Sciatic nerve (tissue), 2 donors: ENCODE measurements around the gene ADGRL1. TPM values are rescaled to one million over a fixed set of nuclear protein-coding genes. Genes with fewer than 3 reads are reported as not detected.

ENCODE experiments used
- ATAC-seq: fragments of 200-7000 bp; cut with Tn5 transposase; one replicate; pipeline ENCODE4 v1.9.1; 2020; ENCODE audit warnings: mild to moderate bottlenecking, moderate library complexity
- DNase-seq: peaks from one replicate; pipeline ENCODE4 v3.0.0-alpha.2; 2020; ENCODE audit warnings: low spot score
- intact Hi-C: fragments of 100-400 bp; cut with DNase I; formaldehyde crosslinking; loops from one replicate; pipeline ENCODE4 v1.14.2; 2022
- total RNA-seq: library from RNA; stranded (reverse); fragmentation: NEBNext Ultra II Directional; extraction: Animal tissue kit (Norgen Biotek cat#: 25700); gene quantifications from one replicate; pipeline ENCODE4 v1.2.1, GENCODE V29; 2021
- donor health status: DM: no; HTN: no; CAD: no.
- donor health status: DM: no; HTN: no; CAD: no.

The ADGRL1 gene
- total RNA-seq, 1 donor from 2014 or later: 11.8 TPM

DNA sequence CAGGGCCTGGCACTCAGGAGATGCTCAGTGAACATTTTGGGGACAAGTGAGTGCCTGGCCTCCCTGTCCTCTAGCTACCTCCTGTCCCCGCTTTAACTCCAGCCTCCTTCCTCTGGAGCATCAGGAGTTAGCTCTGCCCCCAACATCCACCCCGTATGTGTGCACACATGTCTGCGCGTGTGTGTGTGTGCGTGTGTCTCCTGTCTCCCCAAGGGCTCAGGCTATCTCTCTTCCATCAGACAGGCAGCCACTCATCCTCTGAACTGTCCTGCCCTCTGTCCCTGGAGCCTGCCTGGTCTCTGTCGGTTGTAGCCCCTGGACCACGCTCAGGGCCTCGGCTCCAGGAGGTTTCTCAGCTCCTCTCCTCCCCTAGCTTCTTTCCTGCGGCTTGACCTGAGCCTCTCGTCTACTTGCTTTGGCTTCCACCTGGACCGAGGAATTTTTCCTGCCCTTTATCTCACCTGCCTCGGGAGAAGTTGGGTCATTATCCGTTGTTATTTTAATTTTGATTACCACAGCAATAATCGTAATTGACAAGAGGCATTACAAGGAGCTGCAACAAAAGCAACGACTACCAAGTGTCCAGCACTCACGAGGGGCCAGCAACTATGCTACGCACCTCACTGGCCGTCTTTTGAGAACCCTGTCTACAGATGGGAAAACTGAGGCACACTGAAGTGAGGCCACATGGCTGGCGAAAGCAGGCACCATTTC is 37.6 kb downstream of the ADGRL1 start:
- no peak for DNase-seq
- ATAC-seq: no peak
- intact Hi-C loops: no loop called here

DNA sequence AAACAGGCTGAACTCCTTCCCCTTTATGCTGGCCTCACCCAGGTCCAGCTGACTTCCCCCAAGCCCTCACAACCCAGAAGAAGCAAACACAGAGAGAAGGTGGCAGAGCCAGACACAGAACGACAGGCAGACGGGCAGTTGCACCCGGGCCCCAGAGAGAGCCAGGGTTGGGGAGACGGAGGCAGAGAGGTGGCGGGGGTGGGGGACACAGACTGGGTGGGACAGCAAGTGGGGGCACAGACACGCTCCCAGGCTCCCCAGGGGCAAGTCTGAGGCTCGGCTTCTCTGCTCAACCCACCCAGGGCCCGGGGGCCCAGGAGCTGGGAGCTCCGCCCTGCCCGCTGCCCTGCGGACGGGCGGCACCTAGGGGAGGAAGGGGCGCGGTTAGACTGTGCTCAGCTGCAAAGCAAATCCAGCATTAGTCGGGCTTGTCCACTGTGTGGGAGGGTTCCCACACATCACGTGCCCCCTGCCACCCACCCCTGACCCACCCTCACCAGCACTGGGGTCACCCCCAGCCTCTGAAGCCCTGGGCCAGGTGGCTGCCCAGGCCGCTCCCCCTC is 38.3 kb downstream of the ADGRL1 start:
- no peak for DNase-seq
- intact Hi-C loops: no loop called here
- peak; percentile 59 for ATAC-seq

DNA sequence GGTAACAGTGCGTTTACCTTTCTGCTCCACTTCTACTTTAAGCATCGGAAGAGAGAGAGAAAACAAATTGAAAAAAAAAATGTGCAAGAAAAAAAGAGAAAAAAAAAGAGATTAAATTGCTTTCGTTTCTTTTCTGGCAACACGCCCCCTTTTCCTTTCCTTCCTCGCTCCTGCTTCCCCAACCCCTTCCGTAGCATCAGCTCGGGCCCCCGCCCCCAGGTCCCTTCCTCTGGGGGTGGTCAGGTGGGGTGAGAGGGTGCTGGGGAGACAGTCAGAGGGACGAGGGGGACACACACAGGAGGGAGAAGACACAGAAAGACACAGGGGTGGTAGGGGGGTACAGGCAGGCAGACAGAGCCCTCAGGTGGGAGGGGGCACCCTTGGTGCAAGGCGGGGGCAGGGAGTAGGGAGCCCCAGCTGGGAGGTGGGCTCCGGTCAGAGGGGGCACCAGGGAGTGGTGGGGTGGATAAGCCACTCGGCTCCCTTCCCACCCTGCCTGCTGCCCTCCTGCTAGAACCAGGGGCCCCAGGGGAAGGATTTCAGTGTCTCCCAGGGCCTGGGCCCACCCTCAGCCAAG is 38.9 kb downstream of the ADGRL1 start:
- DNase-seq (no peak), ATAC-seq (peak; percentile 4)
- intact Hi-C loops: no loop called here

DNA sequence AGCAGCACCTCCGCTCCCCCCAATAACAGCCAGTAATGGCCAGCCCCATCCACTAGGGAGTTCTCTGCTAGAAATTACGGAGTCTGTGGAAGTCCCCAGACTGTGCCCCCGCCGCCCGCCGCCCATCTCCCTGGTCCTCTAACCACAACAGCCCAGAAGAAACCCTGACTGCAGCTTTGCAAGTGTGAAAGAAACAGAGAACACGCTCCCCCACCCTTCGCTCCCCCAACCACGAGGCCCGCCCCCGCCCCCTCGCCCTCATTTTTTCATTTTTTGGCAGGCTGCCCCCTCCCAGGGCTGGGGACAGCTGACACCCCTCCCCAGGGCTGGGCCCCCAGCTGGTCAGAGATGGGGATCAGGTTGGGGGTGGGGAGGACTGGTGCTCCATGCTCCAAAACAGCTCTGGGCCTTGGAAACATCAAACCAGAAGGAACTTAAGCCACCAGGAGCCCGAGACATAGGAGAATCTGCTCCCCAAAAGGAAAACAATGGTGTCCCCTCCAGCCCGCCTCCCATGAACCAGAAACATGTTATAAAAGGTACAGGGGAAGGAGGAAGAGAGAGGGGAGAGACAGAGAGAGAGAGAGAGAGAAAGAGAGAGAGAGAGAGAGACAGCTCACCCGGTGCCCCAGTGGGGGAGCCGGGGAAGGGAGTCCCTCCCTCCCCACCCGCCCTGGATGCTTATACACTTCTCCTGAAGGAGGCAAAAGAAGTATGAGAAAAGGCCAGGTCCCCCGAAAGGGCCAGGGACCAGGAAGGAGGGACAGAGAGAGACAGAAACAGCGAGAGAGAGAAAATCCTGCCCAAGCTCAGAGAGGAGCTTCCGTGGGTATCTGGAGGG is 39.8 kb downstream of the ADGRL1 start:
- DNase-seq (no peak), ATAC-seq (no peak)
- intact Hi-C loops: no loop called here

DNA sequence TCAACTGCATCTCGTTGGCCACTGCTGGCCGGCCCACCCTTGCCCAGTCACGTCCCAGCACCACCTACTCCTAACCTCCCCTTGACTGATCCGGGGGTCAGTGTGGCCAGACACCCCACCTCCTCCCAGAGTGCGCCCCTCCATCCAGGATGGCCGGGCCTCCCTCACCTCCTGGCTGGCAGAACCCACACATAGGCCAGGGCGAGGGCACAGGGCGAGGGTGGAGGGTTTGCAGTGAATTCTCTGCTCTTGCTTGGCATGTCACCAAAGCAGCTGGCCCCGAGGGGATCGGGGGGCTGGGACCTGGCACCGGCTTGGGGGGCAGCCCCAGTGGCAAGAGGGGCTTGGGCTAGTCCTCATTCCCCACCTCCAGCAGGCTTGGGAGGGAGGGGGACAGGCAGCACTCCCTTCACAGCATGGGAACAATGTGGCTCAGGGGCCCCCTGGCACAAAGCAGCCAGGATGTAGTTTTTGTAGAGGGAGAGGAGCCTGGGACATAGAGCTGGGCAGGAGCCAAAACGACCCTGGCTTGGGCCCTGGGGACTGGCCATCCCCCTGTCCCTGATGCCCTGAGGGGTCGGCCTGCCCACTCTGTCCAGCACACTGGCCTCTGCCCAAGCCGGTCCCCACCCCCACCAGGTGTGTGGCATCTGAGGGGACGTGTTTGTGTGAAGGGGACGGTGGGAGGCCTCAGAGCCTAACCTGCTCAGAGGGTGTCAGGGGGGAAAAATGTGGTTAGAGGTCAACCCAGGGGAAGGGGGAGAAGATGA is 41.1 kb downstream of the ADGRL1 start:
- ATAC-seq (no peak), DNase-seq (no peak)
- intact Hi-C loops: no loop called here

DNA sequence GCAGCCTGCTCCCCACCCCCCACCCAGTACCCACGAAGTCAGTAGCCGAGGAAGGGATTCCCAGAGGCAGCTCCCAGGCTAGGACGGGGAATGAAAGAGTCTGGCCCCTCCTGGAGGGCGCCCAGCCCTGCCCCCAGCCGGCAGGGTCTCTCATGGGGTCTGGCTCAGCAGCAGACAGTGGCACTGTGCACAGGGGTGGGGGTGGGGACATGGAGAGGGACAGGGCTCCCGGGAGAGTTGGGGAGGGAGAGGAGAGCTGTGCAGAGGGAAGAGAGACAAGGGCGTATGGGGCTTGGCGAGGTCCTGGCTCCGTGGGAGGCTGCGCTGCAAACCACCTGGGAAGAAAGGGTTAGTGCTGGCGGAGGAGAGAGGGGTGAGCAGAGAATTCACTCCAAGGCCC is 41.9 kb downstream of the ADGRL1 start:
- no peak for ATAC-seq
- intact Hi-C loops: no loop called here

DNA sequence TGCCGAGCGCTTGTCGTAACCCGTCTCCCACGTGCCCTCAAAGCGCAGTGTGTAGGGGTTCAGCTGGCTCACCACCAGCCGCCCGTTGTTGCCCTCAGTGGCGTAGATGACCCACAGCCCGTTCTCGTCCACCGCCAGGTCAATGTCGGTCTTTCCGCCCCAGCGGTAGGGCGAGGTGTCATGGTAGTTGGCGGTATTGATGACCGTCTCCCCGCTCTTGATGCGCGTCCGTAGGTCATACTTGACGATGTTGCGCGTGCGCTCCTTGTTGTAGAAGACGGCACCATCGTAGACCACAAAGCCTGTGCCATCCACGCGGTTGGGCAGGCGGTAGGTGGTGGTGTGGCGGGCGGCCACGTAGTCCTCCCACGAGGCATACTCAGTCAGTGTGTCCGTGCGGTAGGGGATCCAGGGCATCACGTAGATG is 43.1 kb downstream of the ADGRL1 start:
- intact Hi-C loops: no loop called here
- ATAC-seq: no peak
- no peak for DNase-seq

More for the DNA sequence above, 41.9 kb downstream of the ADGRL1 start:
- DNase-seq: no peak

DNA sequence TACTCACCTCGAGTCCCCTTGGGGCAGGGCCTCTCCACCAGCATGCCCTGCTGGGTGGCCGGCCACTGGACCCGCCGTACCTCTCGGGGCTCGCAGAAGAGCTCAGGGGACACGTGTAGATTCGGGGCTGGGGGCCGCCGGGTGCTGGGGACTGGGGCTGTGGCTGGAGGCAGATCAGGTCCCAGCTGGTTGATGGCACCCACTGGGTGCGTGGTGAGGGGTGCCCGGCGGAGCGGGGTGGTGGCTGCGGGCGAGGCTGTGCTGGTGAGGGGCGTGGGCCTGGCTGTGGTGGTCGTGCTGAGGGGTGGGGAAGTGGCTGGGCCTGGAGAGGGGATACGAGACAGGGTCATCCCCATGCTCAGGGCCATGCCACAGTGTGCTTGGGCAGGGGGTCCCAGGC is 44.7 kb downstream of the ADGRL1 start:
- ATAC-seq (no peak), DNase-seq (no peak)
- intact Hi-C loops: no loop called here

DNA sequence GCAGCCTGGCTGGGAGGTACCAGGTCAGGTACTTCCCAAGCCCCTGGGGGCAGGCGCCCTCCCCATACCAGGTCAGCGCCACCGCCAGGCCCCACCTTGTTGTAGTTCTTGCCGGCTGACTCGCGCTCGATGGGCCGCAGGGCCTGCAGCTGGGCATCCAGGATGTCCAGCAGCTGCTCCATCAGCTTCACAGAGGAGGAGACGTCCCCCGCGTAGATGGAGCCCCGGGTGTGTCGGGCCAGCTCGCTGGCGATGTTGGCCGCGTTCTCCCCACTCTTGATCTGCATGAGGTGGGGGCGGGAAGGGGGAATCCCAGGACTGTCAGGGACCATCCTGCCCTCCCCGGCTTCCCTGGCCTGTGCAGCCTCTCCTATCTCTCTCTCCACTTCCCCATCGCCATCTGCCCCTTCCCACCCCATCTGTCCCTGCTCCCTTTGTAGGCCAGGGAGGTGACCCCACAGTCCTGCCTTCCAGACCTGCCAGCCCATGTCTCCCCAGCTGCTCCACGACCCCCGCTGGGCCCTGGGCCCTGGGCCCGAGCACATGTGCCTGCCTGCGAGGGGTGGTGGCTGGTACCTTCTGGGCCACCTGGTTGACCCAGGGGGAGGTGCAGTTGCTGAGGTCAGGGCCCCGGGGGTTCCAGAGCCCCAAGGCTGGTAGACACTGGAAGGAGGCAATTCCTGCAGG is 45.8 kb downstream of the ADGRL1 start:
- ATAC-seq: no peak
- intact Hi-C loops: no loop called here
- DNase-seq: no peak

DNA sequence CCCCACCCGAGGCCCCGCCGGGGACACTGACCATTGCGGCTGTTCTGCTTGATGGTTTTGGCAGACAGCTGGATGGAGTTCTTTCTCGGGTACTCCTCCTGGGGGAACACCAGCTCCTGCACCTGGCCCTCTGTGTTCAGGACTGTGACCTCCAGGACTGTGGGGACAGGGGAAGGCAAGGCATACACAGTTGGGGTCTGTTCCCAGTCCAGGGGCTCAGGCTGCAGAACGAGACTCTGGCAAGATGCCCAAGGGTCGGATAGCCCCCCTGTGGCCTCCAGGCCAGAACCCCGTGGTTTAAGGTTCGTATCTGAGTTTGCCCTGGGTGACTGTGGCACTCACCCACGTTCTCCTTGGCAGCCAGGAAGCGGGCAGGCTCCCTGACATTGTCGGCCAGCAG is 46.9 kb downstream of the ADGRL1 start:
- intact Hi-C loops: no loop called here
- ATAC-seq (no peak), DNase-seq (no peak)

DNA sequence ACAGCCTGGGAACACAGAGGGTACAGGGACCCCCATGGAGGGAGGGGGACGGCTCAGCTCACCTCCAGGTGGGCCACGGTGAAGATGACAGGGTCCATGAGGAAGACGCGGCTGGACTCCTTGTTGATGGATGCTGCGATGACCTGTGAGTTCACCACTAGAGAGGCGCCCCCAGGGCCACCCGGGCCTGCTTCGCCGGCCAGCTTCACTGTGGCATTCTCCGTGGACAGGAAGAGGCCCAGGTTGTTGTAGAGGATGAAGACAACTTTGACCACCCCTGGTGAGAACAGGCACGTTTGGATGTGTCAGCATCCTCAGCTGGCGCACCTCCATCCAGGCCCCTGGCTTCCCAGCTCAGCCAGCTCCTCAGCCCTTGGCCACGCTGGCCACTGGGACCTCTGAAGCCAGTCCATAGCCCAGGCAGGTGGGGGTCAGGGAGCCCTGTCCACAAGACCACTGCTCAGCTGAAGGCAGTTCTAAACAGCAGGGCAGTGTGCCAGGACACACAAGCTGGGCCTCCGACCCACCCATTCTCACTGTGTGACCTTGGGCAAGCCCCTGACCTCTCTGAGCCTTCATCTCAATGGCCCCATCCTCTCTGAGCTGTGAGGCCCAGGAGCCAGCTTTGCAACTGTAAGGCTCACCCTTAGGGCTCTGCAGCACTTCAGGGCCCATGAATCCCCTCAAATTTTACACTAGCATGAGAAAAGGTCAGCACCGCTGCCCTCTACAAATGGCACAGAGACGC is 47.5 kb downstream of the ADGRL1 start:
- ATAC-seq (no peak), DNase-seq (no peak)
- intact Hi-C loops: no loop called here

DNA sequence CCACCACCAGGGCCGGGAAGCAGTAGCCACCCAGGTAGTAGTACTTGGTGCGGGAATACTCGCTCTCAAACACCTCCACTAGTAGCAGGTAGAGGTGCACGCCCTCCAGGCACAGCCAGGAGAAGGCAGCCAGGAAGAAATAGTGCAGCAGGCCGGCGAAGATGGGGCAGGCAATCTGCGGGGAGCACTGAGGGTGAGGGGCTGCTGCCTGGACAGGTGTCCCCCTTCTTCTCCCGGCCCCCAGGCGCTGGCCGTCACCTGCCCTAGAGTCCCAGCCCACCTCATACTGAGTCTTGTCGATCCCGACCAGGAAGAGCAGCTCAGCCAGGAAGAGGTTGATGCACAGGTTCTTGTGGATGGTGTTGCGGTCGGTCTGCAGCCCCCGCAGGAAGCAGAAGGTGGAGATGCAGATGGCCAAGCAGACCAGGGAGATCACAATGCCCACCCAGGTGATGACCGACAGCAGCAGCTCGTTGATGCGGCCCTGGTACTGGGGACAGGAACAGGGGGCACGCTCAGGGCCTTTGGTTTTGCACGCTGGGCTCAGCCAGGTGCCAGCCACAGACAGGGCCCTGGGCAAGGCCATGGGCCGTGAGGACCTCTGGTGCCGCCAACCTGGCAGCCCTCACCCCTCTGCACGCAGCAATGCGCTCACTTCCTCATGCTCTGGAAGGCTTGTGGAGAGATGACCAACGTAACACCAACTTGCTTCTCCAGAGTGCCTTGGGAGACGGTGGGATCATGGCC is 48.8 kb downstream of the ADGRL1 start:
- intact Hi-C loops: no loop called here
- DNase-seq (no peak), ATAC-seq (no peak)

DNA sequence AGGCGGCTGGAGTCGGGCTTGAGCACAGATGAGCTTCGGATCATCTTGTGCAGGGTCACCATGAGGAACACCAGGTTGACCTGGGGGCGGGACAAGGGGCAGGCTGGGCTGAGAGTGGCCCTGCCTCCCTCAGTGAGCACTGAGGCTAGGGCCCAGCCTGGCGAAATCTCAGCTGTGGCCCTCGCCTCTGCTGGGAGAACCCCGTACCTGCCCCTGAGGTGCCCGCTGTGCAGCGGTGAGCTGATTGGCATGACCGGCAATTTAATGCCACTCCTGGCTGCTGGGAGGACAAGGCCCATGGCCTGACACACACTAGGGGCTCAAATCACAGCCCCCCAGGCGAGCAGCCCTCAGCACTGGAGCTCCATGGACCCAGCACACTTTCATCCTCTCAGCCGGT is 49.8 kb downstream of the ADGRL1 start:
- no peak for ATAC-seq
- DNase-seq: no peak
- intact Hi-C loops: no loop called here

DNA sequence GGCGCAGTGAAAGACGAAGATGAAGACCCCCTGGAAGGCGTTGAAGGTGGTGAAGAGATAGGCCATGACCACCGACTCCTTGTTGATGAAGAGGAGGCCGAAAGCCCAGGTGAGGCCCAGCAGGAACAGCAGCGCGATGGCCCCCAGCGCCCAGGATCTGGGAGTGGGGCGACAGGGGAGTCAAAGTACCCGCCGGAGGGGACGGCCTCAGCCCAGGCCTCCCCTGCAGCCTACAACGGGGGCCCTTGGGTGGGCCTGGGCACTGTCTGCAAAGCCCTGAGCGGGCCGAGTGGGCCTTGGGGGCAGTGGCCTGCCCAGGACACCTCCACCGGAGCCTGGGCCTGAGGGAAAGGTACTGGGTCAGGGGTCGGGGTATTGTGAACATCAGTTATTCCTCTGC is 50.6 kb downstream of the ADGRL1 start:
- intact Hi-C loops: no loop called here
- ATAC-seq (no peak), DNase-seq (no peak)

DNA sequence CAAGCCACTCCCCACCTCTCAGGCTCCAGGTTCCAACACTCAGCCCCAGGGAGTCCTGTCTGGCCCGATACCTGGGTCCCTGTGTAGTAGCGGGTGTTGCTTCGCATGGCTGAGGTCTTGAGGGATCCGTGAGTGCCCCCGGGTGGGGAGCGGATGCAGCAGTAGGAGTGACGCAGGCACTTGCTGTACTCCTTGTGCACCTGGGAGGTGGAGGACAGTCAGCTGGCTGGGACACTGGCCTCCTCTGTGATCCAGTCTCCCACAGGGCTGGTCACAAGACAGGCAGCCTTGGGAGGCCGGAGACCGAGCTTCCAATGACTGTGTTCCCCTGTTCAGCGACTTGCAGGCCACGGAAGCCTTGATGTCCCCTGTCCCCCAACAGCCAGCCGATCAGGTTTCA is 53.3 kb downstream of the ADGRL1 start:
- intact Hi-C loops: no loop called here
- no peak for ATAC-seq
- DNase-seq: no peak

DNA sequence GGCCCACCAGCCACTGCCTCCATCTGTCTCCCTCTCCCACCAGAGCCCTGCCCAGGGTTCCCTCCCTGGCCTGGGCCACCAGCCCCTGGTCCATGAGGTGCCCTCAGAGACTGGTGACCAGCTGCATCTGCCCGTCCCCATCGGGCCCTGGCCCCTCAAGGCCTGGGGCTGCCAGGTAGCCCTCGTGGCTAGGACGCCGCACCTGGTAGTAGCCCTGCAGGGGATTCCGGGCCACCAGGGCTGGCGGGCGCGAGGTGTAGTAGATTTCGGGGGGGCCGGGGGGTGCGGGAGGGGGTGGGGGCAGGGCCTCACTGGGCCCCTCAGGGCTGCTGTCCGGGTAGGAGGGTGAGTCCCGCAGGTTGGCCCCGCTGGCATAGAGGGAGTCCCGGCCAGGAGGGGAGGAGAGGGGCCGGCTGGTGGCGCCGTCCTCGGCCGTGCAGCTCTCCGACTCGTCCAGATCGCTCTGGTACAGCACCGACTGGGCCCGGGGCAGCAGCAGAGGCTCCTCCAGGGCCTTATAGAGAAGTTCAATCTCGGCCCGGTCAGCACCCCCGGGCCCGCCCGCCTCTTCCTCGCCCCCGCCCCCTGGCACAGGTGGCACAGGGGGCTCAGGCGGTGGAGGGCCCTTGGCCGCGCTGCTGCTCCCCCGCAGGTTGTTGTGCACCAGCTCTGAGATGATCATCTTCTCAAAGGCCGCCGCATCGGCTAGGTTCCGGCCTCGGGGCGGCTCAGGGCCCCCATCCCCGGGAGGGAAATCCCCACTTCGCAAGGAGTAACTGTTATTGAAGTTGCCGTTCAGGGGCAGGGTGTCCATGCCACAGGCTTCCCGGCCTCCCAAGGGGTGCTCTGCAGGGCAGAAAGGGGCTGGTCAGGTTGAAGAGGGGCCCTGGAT is 55.0 kb downstream of the ADGRL1 start:
- ATAC-seq (no peak), DNase-seq (peak; percentile 61)
- intact Hi-C loops: no loop called here
